Panc1 (cell line): ENCODE measurements around the gene MAPK11.

Source experiments
- CTCF ChIP-seq: fragments of 450-650 bp; IDR thresholded peaks from 2 replicates; pipeline ENCODE4 v1.5.1; 2017; ENCODE audit warnings: mild to moderate bottlenecking
- POLR2AphosphoS5 ChIP-seq: IDR thresholded peaks from 2 replicates; pipeline ENCODE4 v1.6.1; 2012; ENCODE audit warnings: mild to moderate bottlenecking, low read depth, low read length, moderate library complexity
- REST ChIP-seq, 2 experiments: IDR thresholded peaks; 2 replicates each; pipeline ENCODE4 v1.6.1; 2011 to 2012; ENCODE audit warnings: low read depth in 2 of 2, control low read depth in 1 of 2, low read length in 1 of 2, mild to moderate bottlenecking in 1 of 2, moderate library complexity in 1 of 2; ENCODE audit not compliant: insufficient read depth in 1 of 2
- SIN3A ChIP-seq: IDR thresholded peaks from 2 replicates; pipeline ENCODE4 v1.6.1; 2012; ENCODE audit warnings: low read depth, mild to moderate bottlenecking, low read length, moderate library complexity, borderline replicate concordance; ENCODE audit not compliant: insufficient read depth
- TCF7L2 ChIP-seq: IDR thresholded peaks from 2 replicates; pipeline ENCODE4 v1.6.1; 2011; ENCODE audit warnings: mild to moderate bottlenecking, low read depth, low read length, inconsistent platforms

DNA sequence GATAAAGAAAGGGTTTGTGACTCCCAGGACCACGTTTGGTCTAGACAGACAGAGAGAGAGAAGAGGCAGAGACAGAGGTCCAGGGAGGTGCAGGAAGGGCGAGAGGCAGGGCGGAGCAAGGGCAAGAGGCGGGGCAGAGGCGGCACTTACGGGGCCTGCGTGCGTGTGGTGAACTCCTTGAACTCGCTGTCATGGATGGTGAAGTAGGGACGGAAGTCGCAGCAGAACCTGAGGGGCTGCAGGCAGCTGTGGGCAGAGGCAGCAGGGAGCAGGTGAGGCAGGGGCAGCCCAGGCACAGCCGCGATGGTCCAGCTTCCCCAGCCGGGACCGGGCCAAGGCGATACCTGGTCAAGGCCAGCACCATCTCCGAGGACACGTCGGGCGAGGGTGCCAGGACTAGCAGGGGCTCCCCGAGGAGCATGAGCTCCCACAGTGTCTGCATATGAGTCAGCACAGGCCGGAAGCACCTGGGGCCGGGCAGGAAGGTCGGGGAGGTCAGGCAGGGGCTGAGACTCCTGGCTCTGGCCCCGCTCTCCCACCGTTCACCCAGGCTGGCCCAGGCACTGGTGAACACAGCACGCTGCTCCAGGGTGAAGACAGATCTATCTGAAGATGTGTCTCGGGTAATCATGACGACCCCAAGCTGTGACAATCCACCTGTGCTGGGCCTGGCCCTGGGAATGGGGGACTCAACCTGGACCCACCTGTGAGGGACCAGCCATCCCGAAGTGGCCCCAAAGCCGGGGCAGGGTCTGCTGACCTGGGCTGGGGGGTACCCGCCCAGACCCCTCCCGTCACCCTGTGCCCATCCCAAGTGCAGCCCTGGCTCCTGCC is 44.5 kb upstream of the MAPK11 start:
- TF ChIP-seq CTCF (no peak), TCF7L2 (no peak), SIN3A (no peak), POLR2AphosphoS5 (no peak), REST (IDR thresholded peaks at IDR 0.05; ENCODE audit: insufficient read depth in 1 of 2, low read depth in 2 of 2, low read length in 1 of 2) (no peak)
